ENCODE measurements around the gene GTF3A.

GTF3A gene

DNA sequence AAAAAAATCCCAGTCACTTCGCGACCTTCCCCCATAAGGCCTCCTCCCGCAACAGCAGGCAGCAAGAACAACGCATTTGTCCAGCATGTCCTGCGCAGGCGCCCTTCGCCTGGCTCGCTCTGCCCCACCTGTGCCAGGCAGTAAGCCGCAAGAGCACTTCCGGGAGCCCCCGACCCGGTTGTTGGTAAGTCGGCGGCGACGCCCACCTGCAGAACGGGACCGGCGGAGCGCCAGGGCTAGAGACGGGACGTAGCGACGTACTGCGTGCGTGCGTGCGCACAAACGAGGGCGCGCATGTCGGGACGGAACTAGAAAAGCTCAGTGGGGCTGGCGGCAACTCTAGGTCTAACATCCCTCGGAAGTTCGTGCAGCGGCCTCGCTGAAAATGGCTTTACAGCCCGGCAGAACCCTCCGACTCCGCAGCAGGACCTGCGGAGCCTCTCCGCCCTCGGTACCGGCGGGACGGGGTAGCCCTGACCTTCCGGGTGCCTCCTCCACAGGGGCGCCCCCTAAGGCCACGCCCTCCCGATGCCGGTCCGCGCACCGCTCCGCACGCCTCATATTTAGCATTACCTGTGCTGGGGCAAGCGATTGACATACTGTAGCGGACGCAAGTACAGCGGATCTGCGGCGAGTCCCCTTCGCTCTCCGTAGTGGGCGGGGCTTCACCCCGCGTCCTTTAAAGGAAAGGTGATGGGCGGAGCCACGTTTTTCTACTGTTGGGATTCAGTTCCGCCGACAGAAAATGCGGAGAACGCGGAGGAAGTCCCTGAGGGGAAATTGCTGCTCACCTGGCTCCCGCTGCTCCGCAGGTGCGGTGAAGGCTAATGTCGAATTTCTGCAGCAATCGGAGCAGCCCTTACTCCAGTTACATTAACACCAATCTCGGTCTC lies 25.8 kb downstream of the GTF3A start, which contains the start of gene MTIF3:
Gene MTIF3, minus strand, starts transcription at position 629 of the 893 bp plus-strand sequence. CDS start 10,116 bp downstream, outside the sequence.
- peaks cover 13% of the 10 kb centered on the region; the same call in 1 of the 2 replicates for H3K27me3 ChIP-seq (ENCODE audit: control insufficient read depth, insufficient read depth, low read length)
- no peaks in the 10 kb centered on the region; the same call in none of the 2 replicates for H3K4me1 ChIP-seq (ENCODE audit: control insufficient read depth, insufficient read depth, low read length)
- peak within 1 kb of the TSS; percentile 98 for H3K9ac ChIP-seq (ENCODE audit: low read length)
- peak within 1 kb of the TSS; percentile 91 for H3K27ac ChIP-seq (ENCODE audit: low read depth, low read length)
- H3K4me3 ChIP-seq (ENCODE audit: low read depth, low read length) = peak within 1 kb of the TSS; percentile 90
- no peaks in the 10 kb centered on the region for H3K36me3 ChIP-seq (ENCODE audit: control insufficient read depth, insufficient read depth, low read length)
- H3K9me3 ChIP-seq (ENCODE audit: control insufficient read depth, insufficient read depth, low read depth, low read length) = no peaks in the 10 kb centered on the region

DNA sequence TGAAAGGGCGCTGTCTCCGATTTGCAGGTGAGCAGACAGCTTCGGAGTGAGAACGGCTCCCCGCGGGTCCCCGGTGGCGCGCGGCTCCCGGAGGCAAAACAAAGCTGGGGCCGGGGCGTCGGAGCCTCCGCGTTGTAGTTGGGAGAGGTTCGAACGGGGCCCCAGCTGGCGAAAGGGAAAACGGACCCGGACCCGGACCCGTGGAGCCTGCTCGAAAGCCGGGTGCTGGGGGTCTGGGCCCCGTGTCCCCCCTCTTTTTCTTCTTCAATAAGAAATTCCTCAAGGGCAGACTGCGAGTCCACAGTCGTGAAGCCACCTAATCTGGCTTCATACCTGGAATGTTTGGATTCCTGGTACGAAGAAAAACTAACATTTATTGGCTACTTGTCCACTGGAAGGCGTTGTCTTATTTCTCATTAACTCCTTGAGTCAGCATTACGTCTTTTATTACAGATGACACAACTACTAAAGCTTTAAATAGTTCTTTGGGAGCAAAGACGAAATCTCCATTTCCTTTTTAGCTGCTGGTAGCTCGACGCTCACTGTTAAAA lies 26.6 kb downstream of the GTF3A start:
- peaks cover 13% of the 10 kb centered on the region; the same call in 1 of the 2 replicates for H3K27me3 ChIP-seq (ENCODE audit: control insufficient read depth, insufficient read depth, low read length)
- peak overlapping the region; percentile 90 for H3K4me3 ChIP-seq (ENCODE audit: low read depth, low read length)
- no peaks in the 10 kb centered on the region for H3K36me3 ChIP-seq (ENCODE audit: control insufficient read depth, insufficient read depth, low read length)
- H3K27ac ChIP-seq (ENCODE audit: low read depth, low read length) = peak overlapping the region; percentile 21
- H3K9ac ChIP-seq (ENCODE audit: low read length) = peak overlapping the region; percentile 98
- H3K9me3 ChIP-seq (ENCODE audit: control insufficient read depth, insufficient read depth, low read depth, low read length) = no peaks in the 10 kb centered on the region
- H3K4me1 ChIP-seq (ENCODE audit: control insufficient read depth, insufficient read depth, low read length) = peaks cover 3% of the 10 kb centered on the region

DNA sequence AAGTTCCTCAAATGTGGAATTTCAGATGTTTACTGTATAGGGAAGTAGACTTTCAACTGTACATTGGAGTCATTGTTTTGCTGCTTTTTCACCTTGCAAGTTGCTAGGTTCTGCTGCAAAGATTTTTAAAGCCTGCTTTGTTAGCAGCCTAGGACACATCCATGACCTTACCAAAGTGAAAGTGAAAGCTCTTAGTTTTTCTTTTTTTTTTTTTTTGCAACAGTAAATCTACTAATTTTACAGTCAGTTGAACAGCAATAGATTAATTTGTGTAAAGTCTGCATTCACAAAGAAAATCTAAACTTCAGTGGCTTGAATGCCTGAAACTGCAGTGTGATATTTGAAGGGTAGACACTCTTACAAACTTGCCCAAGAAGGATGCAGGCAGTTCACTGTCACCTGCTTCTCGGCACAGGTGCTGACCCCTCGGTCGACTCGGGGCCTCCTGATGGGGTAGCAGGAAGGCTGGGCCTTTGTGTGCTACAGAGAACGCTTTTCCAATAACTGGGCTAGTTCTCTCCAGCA lies 31.0 kb downstream of the GTF3A start:
- H3K9me3 ChIP-seq (ENCODE audit: control insufficient read depth, insufficient read depth, low read depth, low read length) = no peaks in the 10 kb centered on the region
- H3K4me3 ChIP-seq (ENCODE audit: low read depth, low read length) = no peak overlapping the region
- H3K4me1 ChIP-seq (ENCODE audit: control insufficient read depth, insufficient read depth, low read length) = peaks cover 3% of the 10 kb centered on the region
- H3K27ac ChIP-seq (ENCODE audit: low read depth, low read length) = no peak overlapping the region
- no peak overlapping the region for H3K9ac ChIP-seq (ENCODE audit: low read length)
- no peaks in the 10 kb centered on the region for H3K36me3 ChIP-seq (ENCODE audit: control insufficient read depth, insufficient read depth, low read length)
- peaks cover 13% of the 10 kb centered on the region; the same call in 1 of the 2 replicates for H3K27me3 ChIP-seq (ENCODE audit: control insufficient read depth, insufficient read depth, low read length)

DNA sequence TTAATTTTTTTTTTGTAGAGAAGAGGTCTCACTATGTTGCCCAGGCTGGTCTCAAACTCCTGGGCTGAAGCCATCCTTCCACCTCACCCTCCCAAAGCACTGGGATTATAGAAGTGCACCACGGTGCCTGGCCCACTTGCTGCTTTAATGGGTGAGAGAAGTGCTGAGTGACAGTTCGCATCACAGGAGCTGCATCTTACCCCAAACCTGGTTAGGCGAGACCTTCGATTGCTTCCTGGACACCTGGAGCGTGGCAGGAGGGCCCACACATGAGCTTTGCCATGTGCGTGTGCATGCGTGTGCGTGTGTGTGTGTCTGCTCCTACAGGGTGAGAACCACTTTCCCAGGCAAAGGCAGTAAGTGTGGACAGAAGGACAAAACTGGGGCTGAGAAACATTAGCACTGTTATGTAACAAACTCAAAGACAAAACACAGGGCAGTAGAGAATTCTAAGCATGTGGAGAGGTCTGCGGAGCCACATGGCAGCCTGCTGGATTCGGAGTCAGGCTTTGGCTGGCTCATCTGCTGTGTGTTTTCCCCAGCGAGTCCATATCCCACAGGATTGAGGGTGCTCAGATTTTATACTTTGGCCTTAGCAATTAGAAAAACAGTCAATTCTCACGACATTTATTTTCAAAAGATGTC lies 37.6 kb downstream of the GTF3A start:
- Histone ChIP-seq H3K4me3 (ENCODE audit: low read depth, low read length) (no peak overlapping the region), H3K36me3 (ENCODE audit: control insufficient read depth, insufficient read depth, low read length) (no peaks in the 10 kb centered on the region)

DNA sequence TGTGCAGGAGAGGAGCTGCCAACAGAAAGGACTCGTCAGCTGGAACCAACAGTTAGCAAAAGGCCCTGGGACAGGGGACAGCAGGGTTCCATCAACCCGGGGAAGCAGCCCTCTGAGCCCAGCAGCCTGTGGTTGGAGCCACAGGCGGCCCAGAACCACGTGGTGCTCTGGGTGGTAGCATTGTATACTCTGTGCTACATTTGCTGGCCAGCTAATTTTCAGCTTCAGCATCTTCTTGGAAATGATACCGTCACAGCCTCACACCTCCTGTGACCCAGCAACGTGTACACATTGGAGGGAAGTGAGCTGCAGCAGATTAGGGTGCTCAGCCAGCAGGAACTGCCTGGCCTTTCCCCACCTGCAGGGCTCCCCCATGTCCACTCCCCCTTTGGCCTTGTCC lies 39.1 kb downstream of the GTF3A start:
- Histone ChIP-seq H3K27me3 (ENCODE audit: control insufficient read depth, insufficient read depth, low read length) (no peaks in the 10 kb centered on the region; the same call in 1 of the 2 replicates), H3K4me1 (ENCODE audit: control insufficient read depth, insufficient read depth, low read length) (no peaks in the 10 kb centered on the region), H3K36me3 (ENCODE audit: control insufficient read depth, insufficient read depth, low read length) (no peaks in the 10 kb centered on the region), H3K9me3 (ENCODE audit: control insufficient read depth, insufficient read depth, low read depth, low read length) (no peaks in the 10 kb centered on the region), H3K9ac (ENCODE audit: low read length) (no peak overlapping the region), H3K27ac (ENCODE audit: low read depth, low read length) (no peak overlapping the region), H3K4me3 (ENCODE audit: low read depth, low read length) (no peak overlapping the region)

More for the DNA sequence above, 37.6 kb downstream of the GTF3A start:
- H3K9ac ChIP-seq (ENCODE audit: low read length) = no peak overlapping the region
- H3K27ac ChIP-seq (ENCODE audit: low read depth, low read length) = no peak overlapping the region
- H3K27me3 ChIP-seq (ENCODE audit: control insufficient read depth, insufficient read depth, low read length) = no peaks in the 10 kb centered on the region; the same call in 1 of the 2 replicates
- H3K4me1 ChIP-seq (ENCODE audit: control insufficient read depth, insufficient read depth, low read length) = no peaks in the 10 kb centered on the region
- H3K9me3 ChIP-seq (ENCODE audit: control insufficient read depth, insufficient read depth, low read depth, low read length) = no peaks in the 10 kb centered on the region

DNA sequence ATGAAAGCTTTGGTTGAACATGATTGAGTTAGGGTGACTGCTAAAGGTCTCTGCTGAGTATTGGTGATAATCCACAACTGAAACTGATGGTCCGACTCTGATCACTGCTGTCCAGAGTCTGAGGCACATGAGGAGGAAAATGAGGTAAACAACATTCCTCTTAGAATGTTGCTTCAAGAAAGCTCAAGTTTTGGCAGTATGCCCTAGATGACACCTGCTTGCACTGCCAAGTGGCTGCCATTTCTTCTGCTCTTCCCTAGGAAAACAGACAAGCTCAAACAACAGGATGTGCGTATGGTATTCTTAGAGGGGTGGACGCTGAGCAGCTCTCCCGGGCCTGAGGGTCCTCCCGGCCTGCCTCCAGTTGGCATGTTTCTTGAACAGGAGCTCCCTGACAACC lies 41.2 kb downstream of the GTF3A start:
- no peaks in the 10 kb centered on the region for H3K9me3 ChIP-seq (ENCODE audit: control insufficient read depth, insufficient read depth, low read depth, low read length)
- no peaks in the 10 kb centered on the region for H3K36me3 ChIP-seq (ENCODE audit: control insufficient read depth, insufficient read depth, low read length)

DNA sequence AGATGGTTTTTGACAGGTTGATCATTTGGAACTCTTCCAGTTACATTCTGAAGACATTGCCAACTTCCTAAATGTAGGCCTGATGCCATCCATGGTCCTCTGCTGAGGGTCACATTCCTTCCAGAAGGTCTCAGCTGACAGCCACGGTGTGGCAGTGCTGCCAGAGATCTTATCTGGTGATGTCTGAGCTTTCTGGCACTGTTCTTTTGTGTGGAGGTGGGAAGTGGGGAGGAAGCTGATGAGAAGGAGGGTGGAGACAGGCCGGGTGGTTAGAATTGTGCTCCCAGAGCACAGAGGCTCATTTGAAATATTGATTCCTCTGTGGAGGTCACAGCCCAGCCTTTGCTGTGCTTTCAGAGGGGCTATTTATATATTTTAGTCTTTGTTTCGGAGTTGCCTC lies 42.1 kb downstream of the GTF3A start:
- Histone ChIP-seq H3K9ac (ENCODE audit: low read length) (no peak overlapping the region), H3K4me1 (ENCODE audit: control insufficient read depth, insufficient read depth, low read length) (no peaks in the 10 kb centered on the region), H3K36me3 (ENCODE audit: control insufficient read depth, insufficient read depth, low read length) (no peaks in the 10 kb centered on the region), H3K27me3 (ENCODE audit: control insufficient read depth, insufficient read depth, low read length) (no peaks in the 10 kb centered on the region), H3K27ac (ENCODE audit: low read depth, low read length) (no peak overlapping the region), H3K4me3 (ENCODE audit: low read depth, low read length) (no peak overlapping the region), H3K9me3 (ENCODE audit: control insufficient read depth, insufficient read depth, low read depth, low read length) (no peaks in the 10 kb centered on the region)

More for the DNA sequence above, 41.2 kb downstream of the GTF3A start:
- Histone ChIP-seq H3K9ac (ENCODE audit: low read length) (no peak overlapping the region), H3K4me1 (ENCODE audit: control insufficient read depth, insufficient read depth, low read length) (no peaks in the 10 kb centered on the region), H3K27ac (ENCODE audit: low read depth, low read length) (no peak overlapping the region), H3K27me3 (ENCODE audit: control insufficient read depth, insufficient read depth, low read length) (no peaks in the 10 kb centered on the region), H3K4me3 (ENCODE audit: low read depth, low read length) (no peak overlapping the region)

DNA sequence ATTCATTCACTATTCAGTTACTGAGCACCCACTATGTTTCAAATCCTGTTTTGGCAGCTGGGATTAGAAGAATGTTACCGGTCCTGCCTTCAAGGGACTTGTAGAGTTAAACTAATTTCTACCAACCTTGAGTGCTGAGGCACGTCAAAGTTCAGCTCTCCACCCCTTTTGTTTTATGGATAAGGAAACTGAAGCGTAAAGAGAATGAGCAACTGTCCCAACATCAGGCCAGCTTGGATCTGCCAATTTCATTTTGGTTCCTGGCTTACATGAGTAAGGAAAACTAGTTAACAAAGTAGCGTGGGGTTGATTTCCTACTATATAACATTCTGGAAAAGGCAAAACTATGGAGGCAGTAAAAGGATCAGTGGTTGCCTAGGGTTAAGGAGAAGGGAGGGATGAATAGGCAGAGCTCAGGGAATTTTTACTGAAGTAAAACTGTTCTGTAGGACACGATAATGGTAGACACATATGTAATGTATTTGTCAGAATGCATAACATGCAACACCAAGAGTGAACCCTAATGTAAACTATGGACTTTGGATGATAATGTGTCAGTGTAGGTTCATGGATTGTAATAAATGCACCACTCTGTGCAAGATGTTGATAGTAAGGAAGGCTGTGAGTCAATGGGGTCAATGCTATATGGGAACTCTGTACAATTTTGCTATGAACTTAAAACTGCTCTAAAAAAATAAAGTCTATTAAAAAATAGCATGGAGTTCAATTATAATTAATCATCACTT lies 45.8 kb downstream of the GTF3A start:
- Histone ChIP-seq H3K36me3 (ENCODE audit: control insufficient read depth, insufficient read depth, low read length) (no peaks in the 10 kb centered on the region), H3K27me3 (ENCODE audit: control insufficient read depth, insufficient read depth, low read length) (no peaks in the 10 kb centered on the region), H3K4me1 (ENCODE audit: control insufficient read depth, insufficient read depth, low read length) (no peaks in the 10 kb centered on the region), H3K4me3 (ENCODE audit: low read depth, low read length) (no peak overlapping the region), H3K9me3 (ENCODE audit: control insufficient read depth, insufficient read depth, low read depth, low read length) (no peaks in the 10 kb centered on the region), H3K27ac (ENCODE audit: low read depth, low read length) (no peak overlapping the region), H3K9ac (ENCODE audit: low read length) (no peak overlapping the region)

DNA sequence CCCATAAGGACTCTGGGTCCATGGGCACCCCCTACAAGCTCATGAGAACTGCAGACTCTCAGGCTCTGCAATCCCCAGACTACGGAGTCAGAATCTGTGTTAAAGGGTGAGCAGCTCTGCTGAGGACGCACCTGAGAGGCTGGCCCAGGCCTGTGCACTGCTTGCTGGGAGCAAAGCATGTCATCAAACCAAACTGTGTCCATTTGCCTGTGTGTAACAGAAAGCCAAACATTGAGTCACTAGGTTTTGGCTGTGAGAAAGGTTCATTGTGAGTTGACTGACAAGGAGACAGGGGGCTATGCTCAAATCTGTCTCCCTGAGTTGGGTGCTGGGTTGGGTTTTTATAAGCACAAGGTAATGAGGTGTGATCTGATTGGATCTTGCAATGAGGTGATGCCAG lies 48.0 kb downstream of the GTF3A start:
- Histone ChIP-seq H3K9ac (ENCODE audit: low read length) (no peak overlapping the region), H3K4me1 (ENCODE audit: control insufficient read depth, insufficient read depth, low read length) (peaks cover 6% of the 10 kb centered on the region; the same call in 1 of the 2 replicates), H3K36me3 (ENCODE audit: control insufficient read depth, insufficient read depth, low read length) (no peaks in the 10 kb centered on the region), H3K27me3 (ENCODE audit: control insufficient read depth, insufficient read depth, low read length) (no peaks in the 10 kb centered on the region), H3K27ac (ENCODE audit: low read depth, low read length) (no peak overlapping the region), H3K9me3 (ENCODE audit: control insufficient read depth, insufficient read depth, low read depth, low read length) (no peaks in the 10 kb centered on the region), H3K4me3 (ENCODE audit: low read depth, low read length) (no peak overlapping the region)

DNA sequence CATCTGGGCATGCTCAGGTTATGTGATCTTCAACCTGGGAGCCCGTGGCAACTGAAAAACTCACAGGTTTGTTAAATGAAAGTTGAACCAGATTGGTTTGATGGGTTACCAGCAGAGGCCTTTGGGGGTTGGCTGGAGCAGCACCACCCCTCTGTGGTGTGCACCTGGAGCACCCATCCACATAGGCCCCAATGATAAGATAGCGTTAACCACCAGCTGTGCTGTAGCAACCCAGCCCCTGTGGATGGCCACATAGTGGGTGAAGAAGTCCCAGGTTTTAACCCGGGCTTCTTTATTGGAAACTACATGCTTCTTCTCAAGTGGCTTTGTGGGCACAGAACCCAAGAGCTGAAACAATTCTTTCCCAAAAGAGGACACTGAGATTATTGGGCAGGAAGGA lies 48.5 kb downstream of the GTF3A start:
- Histone ChIP-seq H3K4me1 (ENCODE audit: control insufficient read depth, insufficient read depth, low read length) (peaks cover 6% of the 10 kb centered on the region; the same call in 1 of the 2 replicates), H3K4me3 (ENCODE audit: low read depth, low read length) (no peak overlapping the region), H3K9ac (ENCODE audit: low read length) (no peak overlapping the region), H3K36me3 (ENCODE audit: control insufficient read depth, insufficient read depth, low read length) (no peaks in the 10 kb centered on the region), H3K27me3 (ENCODE audit: control insufficient read depth, insufficient read depth, low read length) (no peaks in the 10 kb centered on the region), H3K27ac (ENCODE audit: low read depth, low read length) (no peak overlapping the region), H3K9me3 (ENCODE audit: control insufficient read depth, insufficient read depth, low read depth, low read length) (no peaks in the 10 kb centered on the region)
